Liver (tissue), 9 donors: ENCODE results near the gene RGP1. TPM values are rescaled to one million over a fixed set of nuclear protein-coding genes. Genes with fewer than 3 reads are reported as not detected.

ENCODE experiments used
- DNase-seq: peaks from one replicate; pipeline ENCODE4 v3.0.0-alpha.2; 2017; ENCODE audit warnings: low spot score
- H3K27ac ChIP-seq, 2 donors: one replicate each; pipeline ENCODE4 v1.7.0; 2013; ENCODE audit warnings: inconsistent platforms in 2 of 2, low read length in 2 of 2, control low read depth in 1 of 2, low read depth in 1 of 2, mild to moderate bottlenecking in 1 of 2
- H3K27me3 ChIP-seq, 4 donors: one replicate each; pipeline versions ENCODE4 v1.6.1 to v1.7.0; 2013; ENCODE audit warnings: low read length in 3 of 4, inconsistent platforms in 1 of 4, mild to moderate bottlenecking in 1 of 4, moderate library complexity in 1 of 4; ENCODE audit not compliant: control insufficient read depth in 4 of 4, insufficient read depth in 4 of 4
- H3K36me3 ChIP-seq, 4 donors: one replicate each; pipeline versions ENCODE4 v1.6.1 to v1.7.0; 2013; ENCODE audit warnings: low read length in 3 of 4, mild to moderate bottlenecking in 3 of 4, low read depth in 1 of 4, moderate library complexity in 1 of 4; ENCODE audit not compliant: control insufficient read depth in 4 of 4, insufficient read depth in 3 of 4
- H3K4me1 ChIP-seq, 4 donors: one replicate each; pipeline versions ENCODE4 v1.6.1 to v1.7.0; 2013; ENCODE audit warnings: low read length in 3 of 4, mild to moderate bottlenecking in 3 of 4, moderate library complexity in 1 of 4; ENCODE audit not compliant: control insufficient read depth in 4 of 4, insufficient read depth in 4 of 4
- H3K4me3 ChIP-seq, 3 donors: one replicate each; pipeline versions ENCODE4 v1.6.1 to v1.7.0; 2013; ENCODE audit warnings: low read length in 3 of 3, control low read depth in 1 of 3, low read depth in 1 of 3, mild to moderate bottlenecking in 1 of 3
- H3K9ac ChIP-seq, 2 donors: one replicate each; pipeline ENCODE4 v1.7.0; 2013; ENCODE audit warnings: low read length in 2 of 2, mild to moderate bottlenecking in 2 of 2, moderate library complexity in 2 of 2, control low read depth in 1 of 2, low read depth in 1 of 2
- H3K9me3 ChIP-seq, 4 donors: one replicate each; pipeline versions ENCODE4 v1.6.1 to v1.7.0; 2013; ENCODE audit warnings: low read length in 3 of 4; ENCODE audit not compliant: control insufficient read depth in 4 of 4
- EGR1 ChIP-seq, 2 donors: IDR thresholded peaks; 2 replicates each; pipeline ENCODE4 v1.6.1; 2016 to 2018; ENCODE audit warnings: antibody characterized with exemption in 2 of 2, low read depth in 2 of 2
- FOXA2 ChIP-seq: IDR thresholded peaks from 2 replicates; pipeline ENCODE4 v1.6.1; 2016; ENCODE audit warnings: antibody characterized with exemption
- HNF4A ChIP-seq, 2 donors: conservative IDR thresholded peaks; 2 replicates each; pipeline ENCODE4 v1.6.1; 2016; ENCODE audit warnings: antibody characterized with exemption in 2 of 2, mild to moderate bottlenecking in 2 of 2
- HNF4G ChIP-seq: IDR thresholded peaks from 2 replicates; pipeline ENCODE4 v1.6.1; 2016; ENCODE audit warnings: antibody characterized with exemption
- JUND ChIP-seq, 2 donors: IDR thresholded peaks; 2 replicates each; pipeline ENCODE4 v1.6.1; 2016; ENCODE audit warnings: antibody characterized with exemption in 2 of 2
- MAX ChIP-seq: IDR thresholded peaks from 2 replicates; pipeline ENCODE4 v1.6.1; 2016; ENCODE audit warnings: antibody characterized with exemption
- NR2F2 ChIP-seq: IDR thresholded peaks from 2 replicates; pipeline ENCODE4 v1.6.1; 2016; ENCODE audit warnings: antibody characterized with exemption
- RAD21 ChIP-seq, 2 donors: IDR thresholded peaks; 2 replicates each; pipeline ENCODE4 v1.6.1; 2016; ENCODE audit warnings: antibody characterized with exemption in 2 of 2, mild to moderate bottlenecking in 2 of 2
- RXRA ChIP-seq, 2 donors: IDR thresholded peaks; 2 replicates each; pipeline ENCODE4 v1.6.1; 2017 to 2018; ENCODE audit warnings: antibody characterized with exemption in 2 of 2, mild to moderate bottlenecking in 1 of 2
- SP1 ChIP-seq: IDR thresholded peaks from 2 replicates; pipeline ENCODE4 v1.6.1; 2018; ENCODE audit warnings: antibody characterized with exemption, mild to moderate bottlenecking
- YY1 ChIP-seq: IDR thresholded peaks from 2 replicates; pipeline ENCODE4 v1.6.1; 2016; ENCODE audit warnings: antibody characterized with exemption, mild to moderate bottlenecking
- ZBTB33 ChIP-seq: IDR thresholded peaks from 2 replicates; pipeline ENCODE4 v1.6.1; 2016; ENCODE audit warnings: antibody characterized with exemption
- WGBS: extraction: QIAGEN DNeasy Blood & Tissue Kit; methylation state at CpG from one replicate; pipeline ENCODE4 v1.1.7; 2013; 5-methylcytosine and 5-hydroxymethylcytosine counted together
- polyA plus RNA-seq, 2 donors: library from polyadenylated mRNA; stranded (reverse) in 1 of 2; unstranded in 1 of 2; fragments of 200-250 nt in 1 of 2; fragments of >200 nt in 1 of 2; fragmentation: Nextera tagmentation in 1 of 2; extraction: Ambion mirVana in 1 of 2; gene quantifications; one replicate each; pipeline versions ENCODE4 v1.2.1 to v1.2.3, GENCODE V29; 2013 to 2015
- total RNA-seq, 2 donors: library from RNA; depleted of rRNA; stranded (reverse); fragments of >200 nt; gene quantifications; one replicate each; pipeline ENCODE4 v1.2.3, GENCODE V29; 2014
- TF ChIP-seq, protein P1 (sequence below): fragments of 150-350 bp; IDR thresholded peaks from 2 replicates; pipeline ENCODE4 v1.5.1; 2017; ENCODE audit warnings: improper control_type of control experiment, low read depth, low read length; ENCODE audit not compliant: missing input control
- TF ChIP-seq, protein P2 (sequence below): IDR thresholded peaks from 2 replicates; pipeline ENCODE4 v1.6.1; 2016; ENCODE audit warnings: antibody characterized with exemption, mild to moderate bottlenecking
- donor health status: healthy.
- donor health status: healthy.
- donor health status: healthy.
- donor health status: healthy.
- donor health status: healthy.

RGP1 gene
- total and polyA plus RNA-seq, 4 donors: 2.6 to 10.7 (median 5.9) TPM

GRCh38 chr9:35737143-35737542 is 11.9 kb upstream of the RGP1 start:
- Histone ChIP-seq H3K27me3 (no peaks in the 10 kb centered on the region), H3K4me3 (no peak overlapping the region), H3K27ac (no peak overlapping the region), H3K9me3 (no peaks in the 10 kb centered on the region), H3K9ac (no peak overlapping the region), H3K36me3 (peaks cover 20 to 66% (median 49%) of the 10 kb centered on the region in 4 donors), H3K4me1 (peaks cover 2 to 20% (median 10%) of the 10 kb centered on the region in 4 donors)
- WGBS: 85% methylated on average over 7 of the region's 7 CpGs
- DNase-seq: no peak
- no peak for TF ChIP-seq MAX
- TF ChIP-seq ZBTB33: no peak
- TF ChIP-seq SP1: no peak
- TF ChIP-seq RAD21 (IDR thresholded peaks at IDR 0.05): no peak
- TF ChIP-seq HNF4A (conservative IDR thresholded peaks at IDR 0.05): no peak
- TF ChIP-seq NR2F2: no peak
- TF ChIP-seq, protein P1, sequence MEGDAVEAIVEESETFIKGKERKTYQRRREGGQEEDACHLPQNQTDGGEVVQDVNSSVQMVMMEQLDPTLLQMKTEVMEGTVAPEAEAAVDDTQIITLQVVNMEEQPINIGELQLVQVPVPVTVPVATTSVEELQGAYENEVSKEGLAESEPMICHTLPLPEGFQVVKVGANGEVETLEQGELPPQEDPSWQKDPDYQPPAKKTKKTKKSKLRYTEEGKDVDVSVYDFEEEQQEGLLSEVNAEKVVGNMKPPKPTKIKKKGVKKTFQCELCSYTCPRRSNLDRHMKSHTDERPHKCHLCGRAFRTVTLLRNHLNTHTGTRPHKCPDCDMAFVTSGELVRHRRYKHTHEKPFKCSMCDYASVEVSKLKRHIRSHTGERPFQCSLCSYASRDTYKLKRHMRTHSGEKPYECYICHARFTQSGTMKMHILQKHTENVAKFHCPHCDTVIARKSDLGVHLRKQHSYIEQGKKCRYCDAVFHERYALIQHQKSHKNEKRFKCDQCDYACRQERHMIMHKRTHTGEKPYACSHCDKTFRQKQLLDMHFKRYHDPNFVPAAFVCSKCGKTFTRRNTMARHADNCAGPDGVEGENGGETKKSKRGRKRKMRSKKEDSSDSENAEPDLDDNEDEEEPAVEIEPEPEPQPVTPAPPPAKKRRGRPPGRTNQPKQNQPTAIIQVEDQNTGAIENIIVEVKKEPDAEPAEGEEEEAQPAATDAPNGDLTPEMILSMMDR: no peak
- TF ChIP-seq YY1: no peak
- no peak for TF ChIP-seq FOXA2
- TF ChIP-seq RXRA (IDR thresholded peaks at IDR 0.05): no peak
- TF ChIP-seq HNF4G: no peak
- TF ChIP-seq, protein P2, sequence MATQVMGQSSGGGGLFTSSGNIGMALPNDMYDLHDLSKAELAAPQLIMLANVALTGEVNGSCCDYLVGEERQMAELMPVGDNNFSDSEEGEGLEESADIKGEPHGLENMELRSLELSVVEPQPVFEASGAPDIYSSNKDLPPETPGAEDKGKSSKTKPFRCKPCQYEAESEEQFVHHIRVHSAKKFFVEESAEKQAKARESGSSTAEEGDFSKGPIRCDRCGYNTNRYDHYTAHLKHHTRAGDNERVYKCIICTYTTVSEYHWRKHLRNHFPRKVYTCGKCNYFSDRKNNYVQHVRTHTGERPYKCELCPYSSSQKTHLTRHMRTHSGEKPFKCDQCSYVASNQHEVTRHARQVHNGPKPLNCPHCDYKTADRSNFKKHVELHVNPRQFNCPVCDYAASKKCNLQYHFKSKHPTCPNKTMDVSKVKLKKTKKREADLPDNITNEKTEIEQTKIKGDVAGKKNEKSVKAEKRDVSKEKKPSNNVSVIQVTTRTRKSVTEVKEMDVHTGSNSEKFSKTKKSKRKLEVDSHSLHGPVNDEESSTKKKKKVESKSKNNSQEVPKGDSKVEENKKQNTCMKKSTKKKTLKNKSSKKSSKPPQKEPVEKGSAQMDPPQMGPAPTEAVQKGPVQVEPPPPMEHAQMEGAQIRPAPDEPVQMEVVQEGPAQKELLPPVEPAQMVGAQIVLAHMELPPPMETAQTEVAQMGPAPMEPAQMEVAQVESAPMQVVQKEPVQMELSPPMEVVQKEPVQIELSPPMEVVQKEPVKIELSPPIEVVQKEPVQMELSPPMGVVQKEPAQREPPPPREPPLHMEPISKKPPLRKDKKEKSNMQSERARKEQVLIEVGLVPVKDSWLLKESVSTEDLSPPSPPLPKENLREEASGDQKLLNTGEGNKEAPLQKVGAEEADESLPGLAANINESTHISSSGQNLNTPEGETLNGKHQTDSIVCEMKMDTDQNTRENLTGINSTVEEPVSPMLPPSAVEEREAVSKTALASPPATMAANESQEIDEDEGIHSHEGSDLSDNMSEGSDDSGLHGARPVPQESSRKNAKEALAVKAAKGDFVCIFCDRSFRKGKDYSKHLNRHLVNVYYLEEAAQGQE: no peak

DNA sequence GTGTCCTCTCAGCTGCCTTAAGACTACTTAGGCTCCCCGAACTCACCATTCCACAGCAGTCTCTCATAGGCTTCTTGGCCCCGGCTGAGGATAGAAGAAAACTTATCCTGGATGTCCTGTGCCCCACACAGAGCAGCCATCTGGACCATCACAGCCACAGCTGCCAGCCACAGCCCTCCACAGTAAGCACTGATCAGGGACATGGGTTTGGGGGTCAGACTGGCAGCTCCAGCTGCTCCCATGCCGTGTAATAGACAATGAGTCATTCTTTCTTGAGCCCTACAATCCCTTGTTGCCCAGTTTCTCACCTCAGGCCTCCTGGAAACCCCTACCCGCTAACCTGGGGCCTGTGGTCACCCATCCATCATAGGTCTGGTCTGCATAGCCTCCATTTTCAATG is 10.9 kb upstream of the RGP1 start:
- H3K9ac ChIP-seq: no peak overlapping the region
- no peaks in the 10 kb centered on the region for H3K9me3 ChIP-seq
- H3K4me1 ChIP-seq: peaks cover 2 to 12% (median 6%) of the 10 kb centered on the region in 4 donors
- peaks cover 20 to 71% (median 59%) of the 10 kb centered on the region in 4 donors for H3K36me3 ChIP-seq
- H3K4me3 ChIP-seq: no peak overlapping the region
- TF ChIP-seq JUND (IDR thresholded peaks at IDR 0.05): no peak
- TF ChIP-seq EGR1 (IDR thresholded peaks at IDR 0.05; ENCODE audit: low read depth in 2 of 2): no peak
- no peak for TF ChIP-seq YY1
- no peak for TF ChIP-seq FOXA2
- H3K27ac ChIP-seq: no peak overlapping the region
- H3K27me3 ChIP-seq: no peaks in the 10 kb centered on the region
- WGBS: 94% methylated on average over 4 of the region's 4 CpGs
- no peak for DNase-seq
